ENCODE results near the gene ZSCAN12. TPM values are rescaled to one million over a fixed set of nuclear protein-coding genes. Genes with fewer than 3 reads are reported as not detected.
A peak's percentile ranks its signal among the peaks of the same experiment; 100 is the strongest.

ZSCAN12 gene
- total and polyA plus RNA-seq, 2 of the 13 experiments (the other 11 are each of a cell fraction or from before 2014, with no cell fraction given): 2.8 to 8.9 TPM

- no peak for TF ChIP-seq SKIL (CRISPR knock-in tag; IDR thresholded peaks at IDR 0.05; ENCODE audit: borderline replicate concordance)
- TF ChIP-seq ZNF589 (CRISPR knock-in tag; conservative IDR thresholded peaks at IDR 0.05): no peak
- peak; percentile 77; the same call in 1 of the 2 replicates for TF ChIP-seq ZBTB37 (CRISPR knock-in tag; IDR thresholded peaks at IDR 0.05)
- TF ChIP-seq ZNF709 (CRISPR knock-in tag; IDR thresholded peaks at IDR 0.05): peak; percentile 94; the same call in 1 of the 2 replicates
- TF ChIP-seq ZNF558 (CRISPR knock-in tag; IDR thresholded peaks at IDR 0.05; ENCODE audit: borderline replicate concordance): peak; percentile 91; the same call in 1 of the 2 replicates
- TF ChIP-seq ZNF577 (CRISPR knock-in tag; IDR thresholded peaks at IDR 0.05; ENCODE audit: borderline replicate concordance, low read depth): no peak
- TF ChIP-seq ZC3H13 (CRISPR knock-in tag; IDR thresholded peaks at IDR 0.05): no peak
- 0 out of 2 replicates have a peak, but pooled peaks have one; percentile 37 for TF ChIP-seq ZNF615 (CRISPR knock-in tag; IDR thresholded peaks at IDR 0.05; ENCODE audit: borderline replicate concordance)
- peak; percentile 17; the same call in 1 of the 2 replicates for TF ChIP-seq HMG20B (CRISPR knock-in tag; conservative IDR thresholded peaks at IDR 0.05)
- TF ChIP-seq ZNF12 (CRISPR knock-in tag; IDR thresholded peaks at IDR 0.05): no peak; the same call in 1 of the 2 replicates
- TF ChIP-seq TCF7 (IDR thresholded peaks at IDR 0.05; ENCODE audit: low read depth): peak; percentile 43; the same call in 1 of the 2 replicates
- TF ChIP-seq E2F2 (CRISPR knock-in tag; IDR thresholded peaks at IDR 0.05; ENCODE audit: borderline replicate concordance): peak; percentile 65; the same call in 1 of the 2 replicates
- peak; percentile 86 for TF ChIP-seq ZNF205 (CRISPR knock-in tag; IDR thresholded peaks at IDR 0.05)
- peak; percentile 71; the same call in 1 of the 2 replicates for TF ChIP-seq ZNF678 (CRISPR knock-in tag; IDR thresholded peaks at IDR 0.05)
- TF ChIP-seq ZNF740 (CRISPR knock-in tag; IDR thresholded peaks at IDR 0.05): peak; percentile 69; the same call in 1 of the 2 replicates
- TF ChIP-seq TERF1 (CRISPR knock-in tag; IDR thresholded peaks at IDR 0.05): no peak
- TF ChIP-seq ZNF772 (CRISPR knock-in tag; IDR thresholded peaks at IDR 0.05): peak; percentile 70; the same call in 1 of the 2 replicates
- TF ChIP-seq ZNF253 (CRISPR knock-in tag; IDR thresholded peaks at IDR 0.05; ENCODE audit: borderline replicate concordance): peak; percentile 87
- TF ChIP-seq ZNF766 (CRISPR knock-in tag; IDR thresholded peaks at IDR 0.05; ENCODE audit: borderline replicate concordance): peak; percentile 74; the same call in 1 of the 2 replicates
- peak; percentile 85; the same call in 1 of the 2 replicates for TF ChIP-seq ZNF280B (CRISPR knock-in tag; IDR thresholded peaks at IDR 0.05; ENCODE audit: borderline replicate concordance)
These were observed at the start of gene ZSCAN12 (continued) for GRCh38 chr6:28399350-28400121.

All from HepG2 (cell line).